Measurements from ENCODE around the gene IFI27L2. TPM values are rescaled to one million over a fixed set of nuclear protein-coding genes. Genes with fewer than 3 reads are reported as not detected.

Gene IFI27L2
- total and polyA plus RNA-seq, 2 of the 8 experiments (the other 6 are each of a cell fraction or from before 2014, with no cell fraction given): 14.0 to 69.6 TPM

DNA sequence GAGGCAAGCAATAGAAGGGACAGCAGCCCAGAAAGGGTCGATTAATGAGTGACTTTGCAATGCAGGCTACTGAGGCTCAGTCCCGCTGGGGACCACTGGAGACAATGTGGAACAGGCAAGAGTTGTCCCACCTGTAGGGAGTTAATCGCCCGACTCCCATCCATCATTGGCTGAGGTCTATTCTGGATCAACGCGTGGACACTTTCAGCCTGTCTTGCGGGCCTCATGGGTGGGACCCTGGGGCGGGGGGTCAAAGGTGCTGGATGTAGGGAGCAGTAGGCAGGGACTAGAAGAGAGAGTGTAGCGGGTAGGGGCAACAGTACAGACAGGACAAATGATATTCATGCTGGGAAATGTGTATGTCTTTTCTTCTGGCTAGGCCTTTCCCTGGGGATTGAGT, 6.1 kb downstream of the IFI27L2 start (continued):
- no peak for TF ChIP-seq CEBPB (IDR thresholded peaks at IDR 0.05; ENCODE audit: low read depth, low read length)
